RPMI7951 (cell line): ENCODE measurements around the gene RAB3C. TPM values are rescaled to one million over a fixed set of nuclear protein-coding genes. Genes with fewer than 3 reads are reported as not detected.

Experiments
- DNase-seq: peaks from one replicate; pipeline ENCODE4 v3.0.0-alpha.2; 2012; ENCODE audit warnings: low read depth
- total RNA-seq: library from RNA; depleted of rRNA; stranded (reverse); fragments of >200 nt; shearing (Covaris generic); gene quantifications from 2 replicates; pipeline ENCODE4 v1.2.3, GENCODE V29; 2014

RAB3C gene
- total RNA-seq, 1 experiment from 2014 or later = not detected

DNA sequence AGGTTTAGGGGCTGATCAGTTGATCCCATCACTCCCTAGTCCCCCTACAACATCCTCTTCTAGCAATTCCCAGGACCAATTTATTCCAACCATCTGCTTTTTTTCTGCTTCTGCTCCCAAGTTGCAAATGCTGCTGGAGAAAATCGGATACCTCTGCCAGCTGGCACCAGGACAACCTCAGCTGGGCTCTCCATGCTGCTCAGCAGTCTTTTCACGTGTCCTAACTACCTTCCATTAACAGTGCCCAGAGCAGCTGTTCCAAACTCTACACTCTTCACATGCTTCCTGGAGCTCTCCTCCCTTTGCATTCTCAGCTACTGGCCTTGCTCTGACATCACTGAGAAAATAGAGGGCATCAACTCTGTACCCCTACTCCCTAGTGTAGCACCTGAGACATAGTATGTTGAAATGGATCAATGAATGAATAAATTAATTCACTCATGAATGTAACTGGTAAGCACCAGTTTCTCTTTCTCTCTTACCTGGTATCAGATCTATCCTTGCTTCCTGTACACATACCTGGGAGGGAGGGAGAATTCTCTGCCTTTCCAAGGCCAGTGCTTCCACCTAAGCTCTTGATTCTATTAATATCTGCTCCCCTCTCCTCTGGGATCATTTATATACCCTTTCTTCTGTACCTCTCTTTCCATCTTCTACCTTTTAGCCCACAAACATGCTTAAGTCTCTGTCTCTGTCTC, 191.0 kb downstream of the RAB3C start:
- peak; percentile 0 for DNase-seq

DNA sequence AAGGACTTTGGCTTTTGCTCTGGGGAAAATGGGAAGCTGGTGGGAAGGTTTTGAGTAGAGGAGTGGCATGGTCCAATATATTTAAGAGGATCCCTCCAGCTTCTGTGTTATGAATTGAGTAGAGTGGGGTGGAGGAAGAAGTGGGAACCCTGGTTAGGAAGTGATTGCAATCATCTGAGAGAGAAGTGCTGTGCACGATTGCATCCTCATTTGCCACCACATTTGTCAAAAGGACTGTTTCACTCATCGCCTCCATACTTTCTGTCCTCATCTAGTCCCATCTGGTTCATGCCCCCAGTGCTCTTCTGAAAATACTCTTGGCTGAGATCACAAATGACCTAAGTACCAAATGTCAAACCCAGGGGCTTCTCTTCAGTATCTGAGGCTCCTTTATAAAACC, 192.1 kb downstream of the RAB3C start:
- no peak for DNase-seq

DNA sequence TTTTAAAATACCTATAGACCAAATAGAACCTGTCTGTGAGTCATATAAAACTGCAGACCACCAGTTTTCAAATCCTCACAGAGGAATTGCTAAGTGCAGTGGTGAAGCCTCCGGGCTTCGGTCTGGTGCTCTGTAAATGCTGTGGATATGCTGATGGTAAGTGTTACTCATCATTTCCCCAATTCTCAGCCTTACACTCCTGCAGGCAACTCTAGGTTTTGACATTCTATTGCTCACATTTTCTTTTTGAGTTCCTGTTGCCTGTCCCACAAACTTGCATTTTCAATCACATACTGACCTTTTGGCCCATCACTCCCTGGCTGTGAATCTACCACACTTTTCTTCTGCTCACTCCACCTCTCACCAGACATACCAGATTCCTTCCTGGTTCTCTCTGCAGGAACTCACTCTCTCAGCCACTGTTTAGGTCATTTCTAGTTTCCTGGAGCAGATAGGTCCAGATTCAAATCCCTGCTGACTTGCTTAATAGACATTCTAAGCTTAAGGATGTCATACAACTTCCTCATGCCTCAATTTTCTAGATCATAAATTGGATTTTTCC, 192.9 kb downstream of the RAB3C start:
- DNase-seq = no peak

DNA sequence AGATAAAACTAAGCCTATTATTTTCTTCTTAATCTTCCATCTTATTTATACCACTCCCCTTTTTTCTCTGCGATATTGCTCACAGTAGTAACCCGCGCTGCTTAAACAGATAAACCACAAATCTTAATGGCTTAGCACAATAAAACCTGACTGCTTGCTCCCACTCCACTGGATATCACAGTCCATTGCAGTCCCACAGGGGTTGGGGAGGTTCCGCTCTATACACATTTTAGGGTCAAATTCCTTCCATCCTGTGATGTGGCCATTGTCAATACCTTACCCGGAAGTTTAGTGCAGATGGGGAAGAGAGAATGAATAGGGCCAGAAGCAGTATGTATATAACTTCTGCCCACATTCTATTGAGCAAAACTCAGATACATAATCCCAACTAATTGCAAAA, 193.7 kb downstream of the RAB3C start:
- DNase-seq = no peak

DNA sequence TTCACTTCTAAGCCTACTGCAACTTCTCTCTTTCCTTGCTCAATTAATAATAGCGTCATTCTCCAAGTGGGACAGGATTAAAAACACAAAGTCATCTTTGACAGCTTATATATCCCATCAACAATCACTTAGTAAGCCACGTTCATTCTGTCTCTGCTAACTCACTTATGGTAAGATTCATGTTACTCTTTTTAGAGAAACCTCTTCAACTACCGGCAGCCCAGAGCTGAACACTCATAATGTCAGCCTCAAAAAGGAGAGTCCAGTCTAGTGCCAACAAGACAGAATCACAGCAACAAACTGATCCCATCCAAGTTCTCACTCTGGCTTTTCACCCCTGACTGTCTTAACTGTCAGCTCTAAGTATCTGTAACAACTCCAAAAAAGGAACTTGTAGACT, 196.0 kb downstream of the RAB3C start:
- no peak for DNase-seq

DNA sequence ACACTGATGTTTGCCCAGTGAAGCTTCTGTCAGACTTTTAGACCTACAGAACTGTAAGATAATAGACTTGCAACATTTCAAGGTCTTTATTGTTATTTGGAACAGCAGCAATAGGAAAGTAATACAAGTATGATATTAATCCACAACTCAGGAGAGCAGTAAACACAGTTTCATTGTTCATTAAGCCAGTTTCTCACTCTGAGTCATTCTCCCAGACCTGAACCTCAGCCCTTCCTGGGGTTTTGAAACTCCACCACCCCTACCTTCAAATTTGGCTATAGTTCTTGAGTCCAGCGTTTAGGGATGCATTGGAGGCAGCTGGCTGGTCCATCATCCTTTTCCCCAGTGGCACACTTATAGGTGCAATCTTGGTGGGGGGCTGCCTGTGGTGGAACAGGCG, 203.2 kb downstream of the RAB3C start:
- no peak for DNase-seq

DNA sequence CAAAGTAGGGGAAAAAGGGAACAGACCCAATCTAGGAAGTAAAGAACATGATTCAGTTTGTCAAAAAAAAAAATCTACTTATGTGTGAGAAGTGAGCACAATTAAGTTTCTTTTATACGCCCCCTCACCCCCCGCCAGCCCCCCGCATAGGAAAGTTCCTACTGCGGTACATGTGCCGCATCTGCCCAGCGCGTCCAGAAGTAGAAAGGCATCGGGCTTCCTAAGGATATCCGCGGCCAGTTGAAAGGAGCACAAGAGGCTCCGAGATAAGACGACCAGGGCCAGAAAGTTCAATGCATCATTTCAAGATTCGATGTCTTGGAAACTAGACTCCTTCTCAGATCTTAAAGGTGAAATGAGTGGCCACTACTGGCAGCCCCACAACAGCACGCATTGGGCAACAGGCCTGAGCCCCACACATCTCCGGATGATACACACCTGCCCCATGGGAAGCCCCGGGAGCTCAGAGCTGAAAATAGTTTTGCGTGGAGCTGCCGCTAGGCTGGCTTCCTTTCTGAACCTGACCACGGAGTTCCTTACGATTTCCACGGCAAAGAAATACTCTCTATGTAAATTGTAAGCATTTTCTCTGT, 203.9 kb downstream of the RAB3C start:
- DNase-seq = no peak

DNA sequence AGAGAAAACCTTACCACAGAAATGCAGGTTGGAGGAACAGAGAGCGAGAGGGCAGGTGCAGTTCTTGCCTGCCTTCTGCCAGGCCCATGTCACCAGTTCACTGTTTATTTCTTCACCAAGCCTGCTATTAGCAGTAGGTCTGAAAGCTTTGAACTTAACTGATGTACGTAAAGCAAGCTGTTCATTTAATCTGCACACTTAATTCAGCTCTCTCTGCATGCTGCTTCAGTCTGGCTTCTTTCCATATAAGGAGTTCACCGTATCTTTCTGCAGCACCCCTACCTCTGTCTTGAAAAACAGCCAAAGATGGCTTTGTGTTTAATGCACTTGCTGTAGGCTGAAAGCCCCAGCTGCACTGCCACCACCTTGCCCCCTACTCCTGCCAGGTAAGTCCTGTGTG, 205.1 kb downstream of the RAB3C start:
- DNase-seq = no peak

DNA sequence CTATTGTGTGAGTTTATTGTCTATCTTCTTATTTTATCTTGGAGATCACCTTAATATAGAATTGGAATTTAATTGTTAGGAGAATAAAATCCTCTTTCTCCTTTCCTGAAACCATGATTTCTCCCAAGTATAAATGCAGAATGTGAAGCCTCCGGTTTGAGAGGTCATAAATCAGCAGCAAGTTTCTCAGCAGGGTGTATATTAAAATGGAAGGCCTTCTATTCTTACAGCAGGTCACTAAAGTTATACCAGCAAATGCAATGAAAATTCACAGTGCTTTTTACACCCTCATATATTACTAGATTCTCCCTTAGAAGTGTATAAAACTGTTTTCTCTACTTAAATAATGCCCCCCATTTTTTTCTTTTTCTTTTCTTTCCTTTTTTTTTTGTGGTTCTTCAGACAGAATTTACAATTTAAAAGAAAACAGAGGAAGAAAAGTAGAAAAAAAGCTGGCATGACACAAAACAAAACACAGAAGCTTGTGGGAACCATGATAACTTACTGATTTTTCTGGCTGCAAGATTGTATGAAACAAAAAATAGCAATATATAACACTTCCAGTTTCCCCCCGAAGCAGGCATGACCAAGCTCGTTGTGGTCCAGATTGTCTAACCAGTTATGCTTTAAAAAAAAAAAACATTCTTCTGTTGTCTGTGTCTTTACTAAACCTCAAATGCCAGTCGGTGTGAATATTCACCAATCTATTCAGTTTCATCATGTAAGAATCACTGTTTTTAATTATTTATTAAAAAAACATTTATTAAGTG, 211.2 kb downstream of the RAB3C start:
- DNase-seq = no peak

DNA sequence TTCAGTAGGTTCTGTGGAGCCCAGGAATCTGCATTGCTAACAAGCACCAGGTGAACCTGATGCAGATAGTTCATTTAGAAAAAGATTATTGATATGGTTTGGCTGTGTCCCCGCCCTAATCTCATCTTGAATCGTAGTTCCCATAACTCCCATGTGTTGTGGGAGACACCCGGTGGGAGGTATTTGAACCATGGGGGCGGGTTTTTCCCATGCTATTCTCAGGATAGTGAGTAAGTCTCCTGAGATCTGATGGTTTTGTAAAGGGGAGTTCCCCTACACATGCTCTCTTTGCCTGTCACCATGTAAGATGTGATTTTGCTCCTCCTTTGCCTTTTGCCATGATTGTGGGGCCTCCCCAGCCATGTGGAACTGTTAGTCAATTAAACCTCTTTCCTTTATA, 212.0 kb downstream of the RAB3C start:
- DNase-seq = peak; percentile 1

DNA sequence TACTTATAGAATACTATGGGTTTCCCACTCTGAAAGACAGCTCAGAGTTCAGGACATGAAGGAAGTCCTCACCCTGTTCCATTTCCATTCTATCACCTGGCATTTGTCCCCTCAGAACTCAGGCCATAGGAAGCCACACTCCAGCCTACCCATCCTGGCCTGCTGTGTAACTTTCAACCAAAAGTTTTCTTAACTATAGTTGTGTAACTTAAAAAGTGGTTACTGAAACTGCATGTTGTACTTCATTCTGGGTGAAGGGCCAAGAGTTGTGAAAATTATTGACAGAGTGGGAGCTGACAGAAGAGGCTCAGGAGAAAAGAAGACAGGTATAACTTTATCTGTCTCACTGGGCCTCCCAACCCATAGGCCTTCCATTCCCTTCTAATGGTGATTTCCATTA, 212.5 kb downstream of the RAB3C start:
- DNase-seq = no peak

DNA sequence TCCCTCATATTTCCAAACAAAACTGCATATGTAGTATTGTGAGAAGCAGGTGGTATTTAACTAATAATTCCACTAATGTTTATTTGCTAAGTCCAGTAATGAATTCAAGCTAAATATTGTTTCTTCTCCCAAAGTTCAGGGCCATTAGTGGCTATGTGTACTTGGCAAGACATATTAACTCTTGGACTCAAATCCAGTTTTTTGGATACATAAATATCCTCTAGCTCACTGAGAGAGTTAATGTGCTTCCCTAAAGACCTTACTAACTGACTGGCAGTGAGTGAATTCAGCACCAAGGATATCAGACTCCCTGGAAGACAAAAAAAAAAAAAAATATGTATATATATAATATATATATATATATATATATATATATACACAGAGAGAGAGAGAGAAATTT, 214.1 kb downstream of the RAB3C start:
- no peak for DNase-seq

DNA sequence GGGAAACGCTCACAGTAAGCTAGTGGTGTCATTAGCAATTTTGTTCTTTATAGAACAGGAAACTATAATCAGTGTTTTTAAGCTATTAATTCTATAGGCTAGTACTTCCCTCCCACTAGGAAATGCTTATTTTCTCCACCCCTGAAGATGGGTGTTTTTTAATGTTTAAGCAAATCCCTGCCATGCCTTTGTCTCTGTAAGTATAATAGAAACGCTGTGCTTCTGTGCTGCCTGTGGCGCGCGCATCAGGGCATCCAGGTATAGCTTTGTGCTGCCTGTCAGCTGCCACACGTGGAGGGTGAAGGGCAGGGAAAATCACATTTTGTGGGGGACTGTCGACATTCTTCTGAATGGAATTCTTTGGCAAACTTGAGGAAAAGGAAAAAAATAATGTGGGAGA, 217.5 kb downstream of the RAB3C start:
- no peak for DNase-seq

DNA sequence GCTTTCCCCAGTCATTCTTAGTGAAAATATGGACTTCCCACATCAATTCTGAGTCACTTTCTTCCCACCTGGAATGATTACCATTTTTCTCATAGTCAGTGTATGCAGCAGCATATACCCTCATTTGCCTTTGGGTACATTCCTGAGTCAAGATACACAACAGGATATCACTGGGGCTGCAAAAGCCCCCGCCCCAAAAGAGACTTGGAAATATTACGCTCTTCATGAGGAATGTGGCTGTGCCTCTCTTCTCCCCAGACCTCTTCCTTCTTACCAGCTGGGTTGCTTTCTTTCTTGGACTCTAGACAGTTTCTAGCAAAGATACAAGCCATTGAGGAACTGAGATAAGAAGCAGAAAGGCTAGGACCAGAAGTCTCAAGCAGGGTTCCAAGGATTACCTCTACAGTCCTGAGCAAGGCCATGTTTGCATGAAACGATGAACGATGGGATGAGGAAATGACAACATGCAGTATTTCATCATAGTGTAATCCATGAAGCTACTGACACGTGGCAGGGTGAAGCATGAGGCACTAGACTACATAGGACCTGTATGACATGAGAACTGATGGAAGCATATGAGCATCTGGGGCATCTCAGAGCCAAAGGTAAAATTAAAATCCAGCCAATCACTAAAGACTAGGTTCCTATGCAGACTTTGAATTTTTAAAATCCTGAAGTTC, 218.1 kb downstream of the RAB3C start:
- DNase-seq = no peak

DNA sequence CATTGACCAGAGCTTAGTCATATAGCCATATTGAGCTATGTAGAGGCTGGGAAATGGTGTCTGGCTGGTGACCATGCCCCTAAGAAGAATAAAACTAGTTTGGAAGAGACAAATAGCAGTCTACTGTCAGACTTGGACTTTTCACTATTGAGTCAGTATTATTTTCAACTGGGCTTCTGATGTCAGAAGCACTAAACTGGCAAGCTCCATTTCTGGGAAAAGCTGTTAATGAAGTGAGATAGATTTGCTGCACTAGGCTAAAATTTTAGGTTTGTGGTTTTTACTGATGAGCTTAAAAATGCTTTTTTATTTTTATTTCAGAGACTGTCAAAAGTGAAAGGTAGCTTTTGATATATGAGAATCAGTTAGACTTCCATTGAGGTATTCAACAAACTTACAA, 220.2 kb downstream of the RAB3C start:
- DNase-seq = no peak

DNA sequence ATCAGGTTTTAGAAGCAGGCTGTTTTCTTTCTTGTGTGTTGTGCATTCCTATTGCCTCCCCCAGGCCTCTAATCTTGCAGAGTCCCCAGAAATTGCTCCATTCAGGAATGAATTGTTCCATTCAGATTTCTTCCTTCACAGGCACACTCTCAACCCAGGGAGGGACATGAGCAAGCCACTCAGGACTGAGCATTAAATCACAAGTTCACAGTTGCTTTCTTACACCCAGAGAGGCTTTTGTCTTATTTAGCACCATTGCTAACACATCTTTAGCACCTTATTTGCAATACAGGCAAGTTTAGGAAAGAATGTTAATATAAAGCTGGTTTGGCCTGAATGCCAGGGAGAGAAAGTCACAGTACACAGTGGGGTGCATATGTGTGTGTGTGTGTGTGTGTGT, 221.4 kb downstream of the RAB3C start:
- DNase-seq = no peak

DNA sequence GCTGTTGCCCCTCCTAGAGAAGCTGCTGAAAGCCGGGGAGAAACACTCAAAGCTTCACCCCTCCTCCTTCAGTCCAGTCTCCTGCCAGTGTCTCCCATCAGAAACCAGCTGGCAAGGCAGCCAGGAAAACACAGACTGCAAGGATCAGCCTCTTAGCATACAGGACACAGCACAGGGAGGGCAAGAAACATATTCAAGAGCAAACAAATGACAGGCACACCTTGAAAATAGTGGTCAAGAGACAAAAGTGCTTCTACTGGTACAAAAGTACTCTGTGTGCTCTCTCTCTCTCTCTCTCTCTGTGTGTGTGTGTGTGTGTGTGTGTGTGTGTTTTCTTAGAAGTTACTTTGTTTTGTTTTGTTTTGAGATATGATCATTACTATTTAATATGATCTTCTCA, 227.2 kb downstream of the RAB3C start:
- DNase-seq = no peak

DNA sequence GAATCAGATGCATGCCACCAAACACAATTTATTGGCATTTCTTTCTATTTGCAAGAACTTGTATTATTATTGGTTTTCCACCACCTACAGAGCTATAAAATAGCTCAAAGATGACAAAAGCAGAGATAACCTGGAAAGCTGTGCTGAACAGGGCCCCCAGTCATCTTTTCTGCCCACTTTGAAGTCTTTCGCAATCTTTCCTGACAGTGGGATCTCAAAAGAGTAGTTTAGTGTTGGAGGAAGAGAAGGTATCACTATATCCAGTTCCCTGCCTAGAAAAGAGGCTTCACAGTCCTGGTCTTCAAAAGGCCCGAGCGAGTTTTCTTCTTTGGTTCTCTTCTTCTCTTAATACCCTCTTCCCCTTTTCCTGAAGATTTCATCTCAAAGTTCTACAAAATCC, 231.0 kb downstream of the RAB3C start:
- no peak for DNase-seq

DNA sequence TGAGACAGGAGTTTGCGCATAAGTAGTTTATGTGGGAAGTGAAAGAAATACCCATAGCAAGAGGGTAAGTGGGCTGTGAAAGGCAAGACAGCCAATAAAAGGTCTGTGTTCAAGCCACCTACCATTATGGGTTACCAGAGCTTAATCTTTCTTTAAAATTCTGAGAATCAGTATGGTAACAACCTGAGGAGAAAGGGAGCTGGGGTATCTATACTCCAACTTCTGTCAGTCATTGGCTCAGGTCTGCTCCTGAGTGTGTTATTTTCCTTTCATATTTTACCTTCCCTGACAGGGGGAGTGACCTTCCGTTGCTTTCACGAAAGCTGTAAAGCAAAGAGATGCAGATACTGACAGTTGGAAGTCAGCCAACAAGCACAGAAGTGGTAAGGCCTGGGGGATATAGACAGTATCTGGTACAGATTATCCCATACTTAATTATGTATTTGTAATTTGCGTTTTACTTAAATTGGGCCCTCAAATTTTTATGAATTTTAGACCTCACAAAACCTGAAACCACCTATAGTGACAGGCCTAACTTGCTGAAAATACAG, 233.4 kb downstream of the RAB3C start:
- no peak for DNase-seq

DNA sequence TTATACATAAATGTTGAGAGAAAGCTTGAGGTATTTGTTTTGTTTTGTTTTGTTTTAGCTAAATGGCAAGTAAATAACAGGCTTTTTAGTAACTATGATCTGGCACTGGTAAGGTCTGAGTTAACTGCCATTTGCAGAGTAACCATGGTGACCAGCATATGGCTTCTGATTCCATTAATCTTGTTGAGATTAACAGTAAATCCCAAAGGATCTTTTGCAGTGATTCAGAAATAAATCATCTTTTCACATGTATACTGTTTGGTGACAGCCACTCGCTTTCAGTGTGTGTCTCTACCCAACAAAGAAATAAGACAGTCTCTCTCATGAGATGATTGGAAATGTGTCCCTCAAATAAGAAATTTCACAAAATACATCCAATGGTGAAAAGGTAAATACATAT, 235.6 kb downstream of the RAB3C start:
- no peak for DNase-seq

DNA sequence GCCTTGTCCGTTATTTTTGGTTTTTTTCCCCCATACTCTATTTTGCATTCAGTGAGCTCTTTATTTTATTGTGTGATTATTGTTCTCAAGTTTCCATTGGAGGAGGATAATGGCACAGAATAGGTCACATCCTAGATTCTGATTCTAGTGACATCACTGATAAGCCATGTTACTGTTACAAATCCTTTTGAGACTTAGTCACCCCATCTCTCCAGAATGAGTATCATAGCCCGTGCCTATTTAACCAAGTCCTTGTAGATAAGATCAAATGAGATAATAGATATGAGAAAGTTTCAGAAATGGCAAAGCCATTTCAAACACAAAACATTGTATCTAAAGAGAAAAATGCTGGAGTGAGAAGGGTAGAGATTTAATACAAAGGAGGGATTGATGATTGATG, 242.6 kb downstream of the RAB3C start:
- no peak for DNase-seq

DNA sequence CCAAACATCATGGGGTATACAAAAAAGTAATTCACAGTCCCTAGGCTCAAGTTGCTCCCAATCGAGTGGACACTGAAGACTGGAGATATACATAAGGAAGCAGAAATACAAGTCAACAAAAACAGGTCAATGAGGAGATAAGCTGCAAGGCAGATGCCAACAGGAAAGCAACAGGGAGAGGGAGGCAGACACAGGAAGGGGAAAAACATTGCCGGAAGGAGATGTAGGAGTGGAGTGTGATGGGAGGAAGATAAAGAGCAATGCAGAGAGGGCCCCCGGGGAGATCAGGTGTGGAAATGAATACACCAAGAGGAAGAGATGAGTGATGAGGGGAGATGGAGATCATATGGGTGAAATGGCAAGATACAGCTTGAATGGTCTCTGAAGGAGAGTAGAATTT, 243.0 kb downstream of the RAB3C start:
- DNase-seq = no peak
